SK-N-MC (cell line): ENCODE results near the gene TMCC3.
"Not testable (repeated sequence)": the region's sequence is repeated elsewhere in the genome, so short reads cannot be mapped to it uniquely, and the experiment has no call there.

Experiments
- EZH2 ChIP-seq: fragments of 200-600 bp; sonication (generic); IDR thresholded peaks from one replicate; pipeline ENCODE4 v1.6.1; 2017; ENCODE audit warnings: antibody characterized with exemption
- FOXP2 ChIP-seq: optimal IDR thresholded peaks from 2 replicates; pipeline ENCODE3; 2011; ENCODE audit warnings: mild to moderate bottlenecking, moderate library complexity; ENCODE audit not compliant: insufficient read depth; ENCODE audit errors: extremely low read length, control extremely low read depth
- POLR2AphosphoS5 ChIP-seq: IDR thresholded peaks from 2 replicates; pipeline ENCODE4 v1.6.1; 2012; ENCODE audit warnings: mild to moderate bottlenecking, low read depth, low read length, borderline replicate concordance

DNA sequence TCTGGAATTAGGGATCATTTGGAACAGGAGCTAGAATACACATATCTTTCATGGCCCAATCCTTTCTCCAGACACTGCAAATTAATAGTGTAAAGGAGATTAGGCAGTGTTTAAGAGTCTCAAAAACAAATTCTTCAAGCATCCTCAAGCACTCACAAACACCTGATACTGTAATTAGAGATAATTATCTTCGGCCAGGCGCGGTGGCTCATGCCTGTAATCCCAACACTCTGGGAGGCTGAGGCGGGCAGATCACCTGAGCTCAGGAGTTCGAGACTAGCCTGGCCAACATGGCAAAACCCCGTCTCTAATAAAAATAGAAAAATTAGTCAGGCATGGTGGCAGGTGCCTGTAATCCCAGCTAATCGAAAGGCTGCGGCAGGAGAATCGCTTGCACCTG lies 57.6 kb downstream of the TMCC3 start:
- TF ChIP-seq POLR2AphosphoS5, EZH2, FOXP2: not testable (repeated sequence)
